Endothelial cell (in vitro differentiated cells): ENCODE data around the gene RNF182. TPM values are rescaled to one million over a fixed set of nuclear protein-coding genes. Genes with fewer than 3 reads are reported as not detected.
"Not testable (repeated sequence)": the region's sequence is repeated elsewhere in the genome, so short reads cannot be mapped to it uniquely, and the experiment has no call there.

ENCODE experiments used
- DNase-seq: peaks from one replicate; pipeline ENCODE4 v3.0.0; 2021; ENCODE audit warnings: low spot score
- H3K27ac Mint-ChIP-seq: one replicate; pipeline ENCODE4 v1.8.0; 2021; ENCODE audit warnings: mixed read lengths, inconsistent platforms; ENCODE audit not compliant: unreplicated experiment
- H3K27me3 Mint-ChIP-seq: one replicate; pipeline ENCODE4 v1.8.0; 2021; ENCODE audit warnings: mild to moderate bottlenecking, moderate library complexity, mixed read lengths, inconsistent platforms; ENCODE audit not compliant: unreplicated experiment
- H3K36me3 Mint-ChIP-seq: one replicate; pipeline ENCODE4 v1.8.0; 2021; ENCODE audit warnings: mild to moderate bottlenecking, low read depth, mixed read lengths, inconsistent platforms; ENCODE audit not compliant: unreplicated experiment
- H3K4me1 Mint-ChIP-seq: one replicate; pipeline ENCODE4 v1.8.0; 2021; ENCODE audit warnings: mild to moderate bottlenecking, mixed read lengths, inconsistent platforms; ENCODE audit not compliant: unreplicated experiment
- H3K4me3 Mint-ChIP-seq: one replicate; pipeline ENCODE4 v1.8.0; 2021; ENCODE audit warnings: mild to moderate bottlenecking, mixed read lengths, inconsistent platforms; ENCODE audit not compliant: unreplicated experiment
- H3K9me3 Mint-ChIP-seq: one replicate; pipeline ENCODE4 v1.8.0; 2021; ENCODE audit warnings: mixed read lengths, inconsistent platforms; ENCODE audit not compliant: unreplicated experiment
- CTCF ChIP-seq: fragments of 200-600 bp; sonication (generic); IDR thresholded peaks from one replicate; pipeline ENCODE4 v1.5.0; 2021; ENCODE audit warnings: antibody characterized with exemption; ENCODE audit not compliant: unreplicated experiment
- total RNA-seq: library from RNA; stranded (reverse); fragmentation: NEBNext Ultra II Directional; extraction: Animal tissue kit (Norgen Biotek cat#: 25700); gene quantifications from one replicate; pipeline ENCODE4 v1.2.1, GENCODE V29; 2021; ENCODE audit not compliant: unreplicated experiment

Gene RNF182
- total RNA-seq, 1 donor from 2014 or later, result 2.7 TPM

GRCh38 chr6:13935190-13935880, 10.6 kb downstream of the RNF182 start:
- H3K36me3 Mint-ChIP-seq, result no peaks in the 10 kb centered on the region
- no peaks in the 10 kb centered on the region for H3K9me3 Mint-ChIP-seq
- no peak overlapping the region for H3K27ac Mint-ChIP-seq
- no peak for DNase-seq
- H3K4me3 Mint-ChIP-seq, result no peak overlapping the region
- H3K4me1 Mint-ChIP-seq, result peaks cover 6% of the 10 kb centered on the region
- no peak for TF ChIP-seq CTCF
- H3K27me3 Mint-ChIP-seq, result no peaks in the 10 kb centered on the region

GRCh38 chr6:13935881-13936261, 11.1 kb downstream of the RNF182 start:
- not testable (repeated sequence) for H3K27me3 Mint-ChIP-seq, DNase-seq, H3K36me3 Mint-ChIP-seq, H3K9me3 Mint-ChIP-seq, H3K4me3 Mint-ChIP-seq, H3K4me1 Mint-ChIP-seq, H3K27ac Mint-ChIP-seq

GRCh38 chr6:13941902-13942301, 17.1 kb downstream of the RNF182 start:
- TF ChIP-seq CTCF, result no peak
- no peak overlapping the region for H3K27ac Mint-ChIP-seq
- peaks cover 4% of the 10 kb centered on the region for H3K9me3 Mint-ChIP-seq
- no peak overlapping the region for H3K4me3 Mint-ChIP-seq
- H3K36me3 Mint-ChIP-seq, result no peaks in the 10 kb centered on the region
- peaks cover 3% of the 10 kb centered on the region for H3K4me1 Mint-ChIP-seq
- DNase-seq, result no peak
- H3K27me3 Mint-ChIP-seq, result peaks cover 2% of the 10 kb centered on the region

- TF ChIP-seq CTCF, result no peak
- Mint-ChIP-seq H3K4me3 (no peak overlapping the region), H3K36me3 (no peaks in the 10 kb centered on the region), H3K4me1 (peaks cover 3% of the 10 kb centered on the region), H3K9me3 (peaks cover 4% of the 10 kb centered on the region), H3K27ac (peak overlapping the region; percentile 15), H3K27me3 (peaks cover 2% of the 10 kb centered on the region)
- no peak for DNase-seq
Observed at GRCh38 chr6:13943943-13944342, 19.2 kb downstream of the RNF182 start.

- peaks cover 6% of the 10 kb centered on the region for H3K36me3 Mint-ChIP-seq
- TF ChIP-seq CTCF, result no peak
- peaks cover 3% of the 10 kb centered on the region for H3K4me1 Mint-ChIP-seq
- H3K27me3 Mint-ChIP-seq, result peaks cover 2% of the 10 kb centered on the region
- no peak overlapping the region for H3K4me3 Mint-ChIP-seq
- peaks cover 4% of the 10 kb centered on the region for H3K9me3 Mint-ChIP-seq
- no peak overlapping the region for H3K27ac Mint-ChIP-seq
- no peak for DNase-seq
Observed at GRCh38 chr6:13946506-13946905, 21.8 kb downstream of the RNF182 start.
